IMR-90 (cell line): ENCODE measurements around the gene RELL2. TPM values are rescaled to one million over a fixed set of nuclear protein-coding genes. Genes with fewer than 3 reads are reported as not detected.

Source experiments
- ATAC-seq: fragments of 200-7000 bp; cut with Tn5 transposase; 2 replicates; pipeline ENCODE4 v1.9.1; 2020; ENCODE audit warnings: low read depth, mild to moderate bottlenecking, moderate library complexity
- BruUV-seq: library from RNA; stranded (reverse); fragments of 400-500 nt; replicated peaks from 2 replicates; lab custom pipeline; 2021; lab: Mats Ljungman, UMichigan
- CTCF ChIA-PET: fragments of 300-600 bp; formaldehyde crosslinking; extraction: SDS; loops from one replicate; lab custom pipeline; 2021; ENCODE audit warnings: antibody characterized with exemption; lab: Yijun Ruan, JAX
- POLR2A ChIA-PET: fragments of 300-600 bp; sonication (Branson Sonifier 250); formaldehyde crosslinking; loops from one replicate; lab custom pipeline; 2022; ENCODE audit warnings: antibody characterized with exemption; ENCODE audit not compliant: unreplicated experiment; lab: Charles Lee
- DNase-seq: peaks from one replicate; pipeline ENCODE4 v3.0.0; 2013
- H2AFZ ChIP-seq: replicated peaks from 2 replicates; pipeline ENCODE3; 2013; ENCODE audit warnings: low read length, mild to moderate bottlenecking; ENCODE audit not compliant: poor library complexity
- H2AK5ac ChIP-seq: 2 replicates; pipeline ENCODE4 v1.6.1; 2013; ENCODE audit warnings: low read depth, low read length, inconsistent platforms
- H2AK9ac ChIP-seq: replicated peaks from 2 replicates; pipeline ENCODE3; 2013; ENCODE audit warnings: mild to moderate bottlenecking, low read depth, low read length, moderate library complexity; ENCODE audit not compliant: poor library complexity
- H2BK120ac ChIP-seq: 2 replicates; pipeline ENCODE4 v1.6.1; 2013; ENCODE audit warnings: low read depth, low read length, inconsistent platforms
- H2BK15ac ChIP-seq: 3 replicates; pipeline ENCODE4 v1.6.1; 2013; ENCODE audit warnings: low read depth, low read length, inconsistent platforms
- H2BK20ac ChIP-seq: 2 replicates; pipeline ENCODE4 v1.6.1; 2013; ENCODE audit warnings: low read depth, mild to moderate bottlenecking, inconsistent platforms, low read length, moderate library complexity
- H2BK5ac ChIP-seq: 2 replicates; pipeline ENCODE4 v1.6.1; 2013; ENCODE audit warnings: mild to moderate bottlenecking, low read depth, low read length, inconsistent platforms; ENCODE audit not compliant: poor library complexity, severe bottlenecking
- H3K14ac ChIP-seq: replicated peaks from 2 replicates; pipeline ENCODE4 v1.6.1; 2013; ENCODE audit warnings: low read depth, low read length, inconsistent platforms
- H3K18ac ChIP-seq: 2 replicates; pipeline ENCODE4 v1.6.1; 2013; ENCODE audit warnings: low read depth, low read length, control low read depth
- H3K23ac ChIP-seq: 2 replicates; pipeline ENCODE4 v1.6.1; 2013; ENCODE audit warnings: low read depth, low read length, inconsistent platforms
- H3K27ac ChIP-seq: 2 replicates; pipeline ENCODE4 v1.5.1; 2013; ENCODE audit warnings: mild to moderate bottlenecking, control low read depth, low read length; ENCODE audit not compliant: insufficient read depth
- H3K27me3 ChIP-seq: 2 replicates; pipeline ENCODE4 v1.6.1; 2013; ENCODE audit warnings: low read length; ENCODE audit not compliant: control insufficient read depth, insufficient read depth
- H3K36me3 ChIP-seq: 2 replicates; pipeline ENCODE4 v1.6.1; 2013; ENCODE audit warnings: low read length, mixed read lengths; ENCODE audit not compliant: control insufficient read depth, insufficient read depth
- H3K4ac ChIP-seq: 2 replicates; pipeline ENCODE4 v1.6.1; 2013; ENCODE audit warnings: low read depth, low read length, inconsistent platforms
- H3K4me1 ChIP-seq: 2 replicates; pipeline ENCODE4 v1.6.1; 2013; ENCODE audit warnings: low read length, mixed read lengths; ENCODE audit not compliant: control insufficient read depth, insufficient read depth
- H3K4me2 ChIP-seq: 2 replicates; pipeline ENCODE4 v1.6.1; 2013; ENCODE audit warnings: low read depth, mild to moderate bottlenecking, control low read depth, low read length, moderate library complexity
- H3K4me3 ChIP-seq: 2 replicates; pipeline ENCODE4 v1.5.1; 2013; ENCODE audit warnings: low read depth, mild to moderate bottlenecking, control low read depth, low read length, moderate library complexity; ENCODE audit not compliant: insufficient read depth
- H3K56ac ChIP-seq: 2 replicates; pipeline ENCODE4 v1.6.1; 2013; ENCODE audit warnings: low read length, inconsistent platforms; ENCODE audit not compliant: insufficient read depth; ENCODE audit errors: extremely low read depth
- H3K79me1 ChIP-seq, 2 experiments: 2 replicates each; pipeline ENCODE4 v1.6.1; 2013; ENCODE audit warnings: low read length in 2 of 2, inconsistent platforms in 1 of 2, low read depth in 1 of 2
- H3K9ac ChIP-seq: 2 replicates; pipeline ENCODE4 v1.6.1; 2013; ENCODE audit warnings: low read depth, low read length, control low read depth
- H3K9me1 ChIP-seq: 2 replicates; pipeline ENCODE4 v1.6.1; 2013; ENCODE audit warnings: low read length, inconsistent platforms; ENCODE audit not compliant: insufficient read depth
- H3K9me3 ChIP-seq: 2 replicates; pipeline ENCODE4 v1.6.1; 2013; ENCODE audit warnings: low read length; ENCODE audit not compliant: control insufficient read depth, insufficient read depth
- H4K20me1 ChIP-seq: 2 replicates; pipeline ENCODE4 v1.6.1; 2013; ENCODE audit warnings: low read length, inconsistent platforms; ENCODE audit not compliant: insufficient read depth
- H4K5ac ChIP-seq: 2 replicates; pipeline ENCODE4 v1.6.1; 2013; ENCODE audit warnings: mild to moderate bottlenecking, low read depth, low read length, control low read depth
- H4K8ac ChIP-seq, 2 experiments: 2 replicates each; pipeline ENCODE4 v1.6.1; 2013; ENCODE audit warnings: low read depth in 2 of 2, low read length in 2 of 2, control low read depth in 1 of 2, inconsistent platforms in 1 of 2
- H4K91ac ChIP-seq: 2 replicates; pipeline ENCODE4 v1.6.1; 2013; ENCODE audit warnings: low read depth, low read length, inconsistent platforms; ENCODE audit not compliant: insufficient read depth
- FOS ChIP-seq: fragments of 150-350 bp; IDR thresholded peaks from 2 replicates; pipeline ENCODE4 v1.6.1; 2016; ENCODE audit warnings: low read depth, low read length
- NFE2L2 ChIP-seq: fragments of 150-350 bp; IDR thresholded peaks from 2 replicates; pipeline ENCODE4 v1.6.1; 2016; ENCODE audit warnings: low read depth, mild to moderate bottlenecking, low read length
- POLR2A ChIP-seq: IDR thresholded peaks from 2 replicates; pipeline ENCODE4 v1.6.1; 2012; ENCODE audit warnings: mild to moderate bottlenecking, low read depth, low read length
- RAD21 ChIP-seq: IDR thresholded peaks from 2 replicates; pipeline ENCODE4 v1.6.1; 2012; ENCODE audit warnings: low read length, improper control_type of control experiment
- WGBS, 2 experiments: methylation state at CpG; one replicate each; pipeline versions ENCODE4 v1.1.5 to v1.1.7; 2013; ENCODE audit warnings: missing lambda C conversion rate in 2 of 2; ENCODE audit not compliant: insufficient read length in 1 of 2; ENCODE audit errors: extremely low coverage in 2 of 2; 5-methylcytosine and 5-hydroxymethylcytosine counted together
- dilution Hi-C: fragments of 300-500 bp; cut with HindIII; formaldehyde crosslinking; loops from one replicate; pipeline ENCODE4 v1.14.3; 2018; ENCODE audit warnings: low sequenced_read_pairs; ENCODE audit not compliant: unreplicated experiment
- in situ Hi-C: fragments of 300-500 bp; cut with MboI; formaldehyde crosslinking; loops from 3 replicates; pipeline ENCODE4 v1.14.3; 2019; ENCODE audit warnings: low sequenced_read_pairs, inconsistent platforms, mixed read lengths
- intact Hi-C: fragments of 100-400 bp; cut with micrococcal nuclease; formaldehyde crosslinking; loops from 2 replicates; pipeline ENCODE4 v1.10.0; 2022
- polyA plus RNA-seq, 3 experiments: library from polyadenylated mRNA; depleted of rRNA; stranded (reverse); fragments of >200 nt; gene quantifications; 2 replicates each; pipeline ENCODE4 v1.2.3, GENCODE V29; 2012; ENCODE audit warnings: low replicate concordance in 1 of 3
- total RNA-seq: library from RNA; depleted of rRNA; stranded (reverse); fragments of >200 nt; gene quantifications from 2 replicates; pipeline ENCODE4 v1.2.3, GENCODE V29; 2012

RELL2 gene
- total and polyA plus RNA-seq, 2 of the 4 experiments (the other 2 are of a cell fraction): 2.2 to 7.6 TPM

- POLR2A ChIA-PET: no interaction called here
- no peak overlapping the region for H4K91ac ChIP-seq
- H3K9me3 ChIP-seq: no peaks in the 10 kb centered on the region
- TF ChIP-seq FOS (no peak), RAD21 (no peak), NFE2L2 (no peak), POLR2A (no peak)
- dilution Hi-C loops: no loop called here
- no peak overlapping the region for H3K4me2 ChIP-seq
- DNase-seq (no peak), ATAC-seq (no peak)
- no CpG with 5 or more reads among the region's 12 CpGs for WGBS, 2 experiments
- no peaks in the 10 kb centered on the region for H3K27me3 ChIP-seq
- no peak overlapping the region for H3K56ac ChIP-seq
- CTCF ChIA-PET: no interaction called here
- H3K4me1 ChIP-seq: peaks cover 12% of the 10 kb centered on the region
- H3K14ac ChIP-seq: no peak overlapping the region
- H2AK9ac ChIP-seq: no peak overlapping the region
- H3K4ac ChIP-seq: no peak overlapping the region
- H3K4me3 ChIP-seq: no peak overlapping the region
- H3K27ac ChIP-seq: no peak overlapping the region
- in situ Hi-C loops: no loop called here
- no peak overlapping the region for H2AK5ac ChIP-seq
- no peak overlapping the region for H2BK5ac ChIP-seq
- peaks cover 16 to 36% of the 10 kb centered on the region in 2 experiments for H3K79me1 ChIP-seq
- no TSS peak for BruUV-seq
- H2BK15ac ChIP-seq: no peak overlapping the region
- no peak overlapping the region for H2BK20ac ChIP-seq
- H3K9ac ChIP-seq: no peak overlapping the region
- no peak overlapping the region for H2AFZ ChIP-seq
- no peak overlapping the region for H2BK120ac ChIP-seq
- H3K9me1 ChIP-seq: peaks cover 28% of the 10 kb centered on the region
- no peak overlapping the region for H3K23ac ChIP-seq
- H4K8ac ChIP-seq: no peak overlapping the region
- no peak overlapping the region for H3K18ac ChIP-seq
- H3K36me3 ChIP-seq: peaks cover 18% of the 10 kb centered on the region
- H4K20me1 ChIP-seq: peaks cover 23% of the 10 kb centered on the region
- intact Hi-C loops: no loop called here
- H4K5ac ChIP-seq: no peak overlapping the region
These were observed 2.7 kb downstream of the RELL2 start for GRCh38 chr5:141639357-141640050.
